ENCODE data around the gene JAG2. TPM values are rescaled to one million over a fixed set of nuclear protein-coding genes. Genes with fewer than 3 reads are reported as not detected.

JAG2 gene
- total and polyA plus RNA-seq, 2 of the 4 experiments (the other 2 are of a cell fraction): 0.18 to 0.58 TPM

- no TSS peak for BruUV-seq (replicated peaks)
- in situ Hi-C loops (cut with MboI; ENCODE audit: low sequenced_read_pairs): no loop called here
- CTCF ChIA-PET: interaction anchor here (0.8 to 1.2 kb wide), 2 partner anchors 10 to 21 kb away, joined by 3 to 6 read pairs; no protein-coding TSS in a partner anchor
- Histone ChIP-seq H3K4me1 (ENCODE audit: control insufficient read depth, insufficient read depth, low read length) (no peaks in the 10 kb centered on the region), H3K4ac (ENCODE audit: low read depth, low read length) (no peak overlapping the region), H3K27me3 (ENCODE audit: control insufficient read depth, insufficient read depth, low read length) (peaks cover 35% of the 10 kb centered on the region), H4K20me1 (ENCODE audit: insufficient read depth, low read length) (no peaks in the 10 kb centered on the region), H4K5ac (ENCODE audit: low read depth, low read length) (no peak overlapping the region), H3K14ac (replicated peaks; ENCODE audit: low read depth, low read length) (no peak overlapping the region), H2BK15ac (ENCODE audit: low read depth, low read length) (no peak overlapping the region), H3K4me3 (ENCODE audit: insufficient read depth, low read depth, low read length) (no peak overlapping the region), H3K23ac (ENCODE audit: low read depth, low read length) (no peak overlapping the region), H3K79me1 (ENCODE audit: low read depth in 1 of 2, low read length in 2 of 2) (no peaks in the 10 kb centered on the region), H2AK9ac (replicated peaks; ENCODE audit: low read depth, low read length, poor library complexity) (no peak overlapping the region), H3K18ac (ENCODE audit: low read depth, low read length) (no peak overlapping the region), H2BK120ac (ENCODE audit: low read depth, low read length) (no peak overlapping the region), H3K4me2 (ENCODE audit: low read depth, low read length) (no peak overlapping the region), H2AK5ac (ENCODE audit: low read depth, low read length) (no peak overlapping the region), H4K8ac (ENCODE audit: low read depth in 2 of 2, low read length in 2 of 2) (no peak overlapping the region), H3K36me3 (ENCODE audit: control insufficient read depth, insufficient read depth, low read length) (no peaks in the 10 kb centered on the region), H2BK5ac (ENCODE audit: low read depth, low read length, poor library complexity, severe bottlenecking) (no peak overlapping the region), H3K9me3 (ENCODE audit: control insufficient read depth, insufficient read depth, low read length) (peaks cover 7% of the 10 kb centered on the region; the same call in 1 of the 2 replicates), H3K27ac (ENCODE audit: insufficient read depth, low read length) (no peak overlapping the region), H3K9ac (ENCODE audit: low read depth, low read length) (no peak overlapping the region), H4K91ac (ENCODE audit: insufficient read depth, low read depth, low read length) (no peak overlapping the region), H3K9me1 (ENCODE audit: insufficient read depth, low read length) (no peaks in the 10 kb centered on the region), H3K56ac (ENCODE audit: extremely low read depth, insufficient read depth, low read length) (no peak overlapping the region), H2BK20ac (ENCODE audit: low read depth, low read length) (no peak overlapping the region), H2AFZ (replicated peaks; ENCODE audit: low read length, poor library complexity) (no peak overlapping the region)
- 100% methylated on average over 2 of the region's 7 CpGs; no CpG with 5 or more reads in 1 of the 2 experiments for WGBS, 2 experiments (ENCODE audit: extremely low coverage in 2 of 2, insufficient read length in 1 of 2)
- intact Hi-C loops (cut with micrococcal nuclease): no loop called here
- dilution Hi-C loops (cut with HindIII; ENCODE audit: low sequenced_read_pairs, unreplicated experiment): no loop called here
- POLR2A ChIA-PET (ENCODE audit: unreplicated experiment): interaction anchor here (0.6 kb wide), 1 partner anchor 10 kb away, joined by 3 read pairs; no protein-coding TSS in a partner anchor
- no peak for DNase-seq
- no peak for ATAC-seq (ENCODE audit: low read depth)
- TF ChIP-seq CEBPB (IDR thresholded peaks at IDR 0.05; ENCODE audit: low read depth, low read length) (no peak), SMC3 (IDR thresholded peaks at IDR 0.05; ENCODE audit: low read depth, low read length) (no peak), FOS (IDR thresholded peaks at IDR 0.05; ENCODE audit: low read depth, low read length) (no peak), RCOR1 (IDR thresholded peaks at IDR 0.05; ENCODE audit: insufficient replicate concordance, low read length) (no peak), RFX5 (IDR thresholded peaks at IDR 0.05; ENCODE audit: low read depth, low read length) (no peak), POLR2A (IDR thresholded peaks at IDR 0.05; ENCODE audit: low read depth, low read length) (no peak), BHLHE40 (IDR thresholded peaks at IDR 0.05; ENCODE audit: low read depth, low read length) (no peak)
- TF ChIP-seq, protein P1, sequence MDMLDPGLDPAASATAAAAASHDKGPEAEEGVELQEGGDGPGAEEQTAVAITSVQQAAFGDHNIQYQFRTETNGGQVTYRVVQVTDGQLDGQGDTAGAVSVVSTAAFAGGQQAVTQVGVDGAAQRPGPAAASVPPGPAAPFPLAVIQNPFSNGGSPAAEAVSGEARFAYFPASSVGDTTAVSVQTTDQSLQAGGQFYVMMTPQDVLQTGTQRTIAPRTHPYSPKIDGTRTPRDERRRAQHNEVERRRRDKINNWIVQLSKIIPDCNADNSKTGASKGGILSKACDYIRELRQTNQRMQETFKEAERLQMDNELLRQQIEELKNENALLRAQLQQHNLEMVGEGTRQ (IDR thresholded peaks at IDR 0.05; ENCODE audit: low read depth, low read length): no peak
Measured at GRCh38 chr14:105107351-105107750, 61.2 kb downstream of the JAG2 start.

Measured in IMR-90 (cell line).